Glutamatergic neuron (in vitro differentiated cells): ENCODE data around the gene MAPKAPK5. TPM values are rescaled to one million over a fixed set of nuclear protein-coding genes. Genes with fewer than 3 reads are reported as not detected.
"Not testable (repeated sequence)": the region's sequence is repeated elsewhere in the genome, so short reads cannot be mapped to it uniquely, and the experiment has no call there.

Source experiments
- DNase-seq: peaks from one replicate; pipeline ENCODE4 v3.0.0; 2022
- H3K27ac Mint-ChIP-seq: one replicate; pipeline ENCODE4 v1.8.0; 2020; ENCODE audit warnings: mild to moderate bottlenecking, mixed read lengths, inconsistent platforms; ENCODE audit not compliant: unreplicated experiment
- H3K27me3 Mint-ChIP-seq: one replicate; pipeline ENCODE4 v1.8.0; 2020; ENCODE audit warnings: mild to moderate bottlenecking, moderate library complexity, mixed read lengths, inconsistent platforms; ENCODE audit not compliant: unreplicated experiment
- H3K36me3 Mint-ChIP-seq: one replicate; pipeline ENCODE4 v1.8.0; 2020; ENCODE audit warnings: mild to moderate bottlenecking, mixed read lengths, inconsistent platforms; ENCODE audit not compliant: unreplicated experiment
- H3K4me1 Mint-ChIP-seq: one replicate; pipeline ENCODE4 v1.8.0; 2020; ENCODE audit warnings: mild to moderate bottlenecking, low read depth, mixed read lengths, inconsistent platforms; ENCODE audit not compliant: unreplicated experiment
- H3K4me3 Mint-ChIP-seq: one replicate; pipeline ENCODE4 v1.8.0; 2020; ENCODE audit warnings: mild to moderate bottlenecking, mixed read lengths, inconsistent platforms; ENCODE audit not compliant: unreplicated experiment
- H3K9me3 Mint-ChIP-seq: one replicate; pipeline ENCODE4 v1.8.0; 2020; ENCODE audit warnings: mild to moderate bottlenecking, moderate library complexity, mixed read lengths, inconsistent platforms; ENCODE audit not compliant: unreplicated experiment
- CTCF ChIP-seq: fragments of 200-600 bp; sonication (generic); IDR thresholded peaks from one replicate; pipeline ENCODE4 v1.5.0; 2021; ENCODE audit not compliant: partially characterized antibody, unreplicated experiment
- total RNA-seq: library from RNA; stranded (reverse); fragmentation: NEBNext Ultra II Directional; extraction: Animal tissue kit (Norgen Biotek cat#: 25700); gene quantifications from one replicate; pipeline ENCODE4 v1.2.1, GENCODE V29; 2021; ENCODE audit not compliant: unreplicated experiment

MAPKAPK5 gene
- total RNA-seq, 1 donor from 2014 or later, result 125 TPM

DNA sequence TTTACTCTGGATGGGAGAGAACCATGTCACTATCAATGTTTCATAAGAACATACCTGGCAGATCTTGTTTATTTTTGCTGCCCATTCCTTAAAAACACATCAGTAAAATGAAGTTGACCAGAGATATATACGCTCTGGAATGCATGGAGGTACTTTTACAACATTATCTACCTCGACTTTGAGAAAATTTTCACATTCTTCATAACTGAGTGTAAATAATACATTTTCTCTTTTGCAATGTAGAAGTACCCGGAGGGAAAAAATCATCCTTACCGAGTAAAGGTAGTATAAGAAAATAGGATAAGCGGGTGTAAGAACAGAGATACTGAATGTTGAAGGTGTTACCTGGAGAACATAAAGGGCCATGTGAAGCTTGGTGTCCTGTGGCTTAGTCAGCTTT is 90.2 kb downstream of the MAPKAPK5 start:
- no peak for TF ChIP-seq CTCF
- Mint-ChIP-seq H3K27ac (no peak overlapping the region), H3K36me3 (no peaks in the 10 kb centered on the region), H3K4me3 (no peak overlapping the region), H3K27me3 (no peaks in the 10 kb centered on the region), H3K9me3 (peaks cover 3% of the 10 kb centered on the region), H3K4me1 (peaks cover 2% of the 10 kb centered on the region)
- no peak for DNase-seq

DNA sequence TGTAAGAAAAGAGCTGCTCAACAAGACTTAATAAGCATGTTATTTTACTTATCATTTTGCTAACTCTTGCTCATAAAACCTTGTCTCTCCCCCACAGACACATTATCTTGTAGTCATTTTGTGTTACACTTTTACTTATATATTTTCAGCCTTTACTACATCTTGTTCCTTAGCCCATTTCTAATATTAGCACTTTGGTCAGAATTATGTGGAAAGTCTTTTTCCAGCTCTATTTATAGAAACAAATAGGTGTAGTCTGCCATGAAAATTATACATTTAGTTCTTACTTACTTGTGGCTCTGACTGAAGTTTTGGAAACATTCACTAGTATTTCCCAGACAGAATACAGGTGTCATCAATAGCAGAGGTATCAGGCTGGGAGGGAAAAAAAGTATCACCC is 94.8 kb downstream of the MAPKAPK5 start:
- Mint-ChIP-seq H3K4me3 (no peak overlapping the region), H3K27ac (no peak overlapping the region)

GRCh38 chr12:111937429-111937828 is 95.4 kb downstream of the MAPKAPK5 start:
- Mint-ChIP-seq H3K36me3 (no peaks in the 10 kb centered on the region), H3K4me3 (no peak overlapping the region), H3K4me1 (peaks cover 2% of the 10 kb centered on the region), H3K27ac (no peak overlapping the region), H3K27me3 (no peaks in the 10 kb centered on the region), H3K9me3 (peaks cover 1% of the 10 kb centered on the region)
- TF ChIP-seq CTCF, result no peak
- DNase-seq, result no peak

More for the DNA sequence above, 94.8 kb downstream of the MAPKAPK5 start:
- TF ChIP-seq CTCF, result no peak
- H3K9me3 Mint-ChIP-seq, result peaks cover 1% of the 10 kb centered on the region
- no peak for DNase-seq
- H3K36me3 Mint-ChIP-seq, result no peaks in the 10 kb centered on the region
- H3K4me1 Mint-ChIP-seq, result peaks cover 2% of the 10 kb centered on the region
- no peaks in the 10 kb centered on the region for H3K27me3 Mint-ChIP-seq

- Mint-ChIP-seq H3K27ac (no peak overlapping the region), H3K4me3 (no peak overlapping the region), H3K4me1 (no peaks in the 10 kb centered on the region), H3K36me3 (no peaks in the 10 kb centered on the region), H3K27me3 (peaks cover 2% of the 10 kb centered on the region), H3K9me3 (no peaks in the 10 kb centered on the region)
- DNase-seq, result no peak
- no peak for TF ChIP-seq CTCF
Measured at GRCh38 chr12:111942557-111942956, 100.5 kb downstream of the MAPKAPK5 start.

- no peaks in the 10 kb centered on the region for H3K9me3 Mint-ChIP-seq
- peaks cover 2% of the 10 kb centered on the region for H3K27me3 Mint-ChIP-seq
- no peaks in the 10 kb centered on the region for H3K36me3 Mint-ChIP-seq
- no peaks in the 10 kb centered on the region for H3K4me1 Mint-ChIP-seq
- no peak overlapping the region for H3K27ac Mint-ChIP-seq
- no peak for TF ChIP-seq CTCF
- H3K4me3 Mint-ChIP-seq, result no peak overlapping the region
- no peak for DNase-seq
Measured at GRCh38 chr12:111943929-111944328, 101.9 kb downstream of the MAPKAPK5 start.

DNA sequence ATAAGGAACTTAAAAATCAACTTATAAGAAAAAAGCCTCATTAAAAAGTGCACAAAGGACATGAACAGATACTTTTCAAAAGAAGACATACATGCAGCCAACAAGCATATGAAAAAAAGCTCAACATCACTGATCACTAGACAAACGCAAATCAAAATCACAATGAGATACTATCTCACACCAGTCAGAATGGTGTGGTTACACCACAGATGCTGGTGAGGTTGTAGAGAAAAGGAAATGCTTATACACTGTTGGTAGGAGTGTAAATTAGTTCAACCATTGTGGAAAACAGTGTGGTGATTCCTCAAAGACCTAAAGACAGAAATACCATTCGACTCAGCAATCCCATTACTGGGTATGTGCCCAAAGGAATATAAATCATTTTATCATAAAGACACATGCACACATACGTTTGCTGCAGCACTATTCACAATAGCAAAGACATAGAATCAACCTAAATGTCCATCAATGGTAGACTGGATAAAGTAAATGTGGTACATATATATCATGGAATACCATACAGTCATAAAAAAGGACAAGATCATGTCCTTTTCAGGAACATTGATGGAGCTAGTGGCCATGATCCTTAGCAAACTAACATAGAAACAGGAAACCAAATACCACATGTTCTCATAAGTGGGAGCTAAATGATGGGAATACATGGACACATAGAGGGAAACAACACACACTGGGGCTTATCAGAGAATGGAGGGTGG is 109.1 kb downstream of the MAPKAPK5 start:
- H3K4me3 Mint-ChIP-seq, result peak overlapping the region; percentile 19
- not testable (repeated sequence) for H3K27ac Mint-ChIP-seq, H3K4me1 Mint-ChIP-seq, H3K27me3 Mint-ChIP-seq, H3K36me3 Mint-ChIP-seq, H3K9me3 Mint-ChIP-seq, DNase-seq
